Epithelial cell of esophagus (primary cell): Measurements from ENCODE around the gene CEMP1.
"Not testable (repeated sequence)": the region's sequence is repeated elsewhere in the genome, so short reads cannot be mapped to it uniquely, and the experiment has no call there.

ENCODE experiments used
- DNase-seq: peaks from one replicate; pipeline ENCODE4 v3.0.0; 2010; ENCODE audit warnings: low read depth
- H3K4me3 ChIP-seq: 2 replicates; pipeline ENCODE4 v1.5.1; 2011; ENCODE audit warnings: mild to moderate bottlenecking, low read length, control low read depth
- TF ChIP-seq, protein P1 (sequence below): IDR thresholded peaks from 2 replicates; pipeline ENCODE4 v1.5.1; 2011; ENCODE audit warnings: low read depth, mild to moderate bottlenecking, low read length, control low read depth, inconsistent platforms; ENCODE audit not compliant: insufficient read depth; ENCODE audit errors: missing control alignments

CEMP1 gene

DNA sequence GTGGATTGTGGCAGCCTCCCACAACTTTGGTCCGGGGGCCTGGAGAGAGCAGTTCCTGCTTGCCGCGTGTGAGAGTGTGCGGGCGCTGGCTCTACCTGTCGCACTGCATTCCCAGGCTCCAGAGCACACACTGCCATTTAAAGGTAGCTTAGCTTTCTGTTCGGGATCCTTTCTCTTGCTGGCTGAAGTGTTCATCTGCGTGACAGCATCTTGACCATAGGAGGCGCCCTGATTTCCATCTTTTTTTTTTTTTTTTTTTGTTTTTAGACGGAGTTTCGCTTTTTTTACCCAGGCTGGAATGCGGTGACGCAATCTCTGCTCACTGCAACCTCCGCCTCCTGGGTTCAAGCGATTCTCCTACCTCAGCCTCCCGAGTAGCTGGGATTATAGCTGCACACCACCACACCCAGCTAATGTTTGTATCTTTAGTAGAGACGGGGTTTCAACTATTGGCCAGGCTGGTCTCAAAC lies 20.2 kb upstream of the CEMP1 start:
- TF ChIP-seq, protein P1, sequence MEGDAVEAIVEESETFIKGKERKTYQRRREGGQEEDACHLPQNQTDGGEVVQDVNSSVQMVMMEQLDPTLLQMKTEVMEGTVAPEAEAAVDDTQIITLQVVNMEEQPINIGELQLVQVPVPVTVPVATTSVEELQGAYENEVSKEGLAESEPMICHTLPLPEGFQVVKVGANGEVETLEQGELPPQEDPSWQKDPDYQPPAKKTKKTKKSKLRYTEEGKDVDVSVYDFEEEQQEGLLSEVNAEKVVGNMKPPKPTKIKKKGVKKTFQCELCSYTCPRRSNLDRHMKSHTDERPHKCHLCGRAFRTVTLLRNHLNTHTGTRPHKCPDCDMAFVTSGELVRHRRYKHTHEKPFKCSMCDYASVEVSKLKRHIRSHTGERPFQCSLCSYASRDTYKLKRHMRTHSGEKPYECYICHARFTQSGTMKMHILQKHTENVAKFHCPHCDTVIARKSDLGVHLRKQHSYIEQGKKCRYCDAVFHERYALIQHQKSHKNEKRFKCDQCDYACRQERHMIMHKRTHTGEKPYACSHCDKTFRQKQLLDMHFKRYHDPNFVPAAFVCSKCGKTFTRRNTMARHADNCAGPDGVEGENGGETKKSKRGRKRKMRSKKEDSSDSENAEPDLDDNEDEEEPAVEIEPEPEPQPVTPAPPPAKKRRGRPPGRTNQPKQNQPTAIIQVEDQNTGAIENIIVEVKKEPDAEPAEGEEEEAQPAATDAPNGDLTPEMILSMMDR = peak; percentile 20
- DNase-seq = peak; percentile 57
- H3K4me3 ChIP-seq = not testable (repeated sequence)

DNA sequence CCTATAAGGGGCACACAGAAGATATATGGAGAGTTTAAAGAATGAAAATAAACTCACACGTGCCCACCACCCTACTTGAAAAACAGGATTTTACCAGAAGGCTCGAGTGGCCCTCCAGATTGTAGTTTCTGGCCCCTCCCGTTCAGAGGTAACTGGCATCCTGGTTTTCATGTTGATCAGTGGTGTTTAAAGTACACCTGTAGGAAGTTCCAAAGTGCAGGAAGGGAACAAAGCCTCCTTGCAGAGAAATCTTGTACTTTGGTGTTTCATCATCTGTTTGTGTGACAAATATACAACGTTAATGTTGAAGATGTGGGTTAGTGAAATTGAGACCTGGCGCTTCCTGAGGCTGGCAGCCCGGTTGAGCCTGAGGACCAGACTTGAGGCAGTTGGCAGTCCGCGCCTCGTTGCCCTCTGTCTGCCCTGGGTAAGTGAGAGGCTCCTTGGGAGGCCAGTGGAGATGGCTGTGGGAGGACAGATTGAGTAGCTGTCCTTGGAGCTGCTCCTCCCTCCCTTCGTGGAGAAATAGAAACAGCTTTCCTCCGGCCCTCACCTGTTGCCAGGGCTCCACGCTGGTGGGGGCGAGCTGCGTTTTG lies 19.2 kb upstream of the CEMP1 start:
- not testable (repeated sequence) for H3K4me3 ChIP-seq, DNase-seq

DNA sequence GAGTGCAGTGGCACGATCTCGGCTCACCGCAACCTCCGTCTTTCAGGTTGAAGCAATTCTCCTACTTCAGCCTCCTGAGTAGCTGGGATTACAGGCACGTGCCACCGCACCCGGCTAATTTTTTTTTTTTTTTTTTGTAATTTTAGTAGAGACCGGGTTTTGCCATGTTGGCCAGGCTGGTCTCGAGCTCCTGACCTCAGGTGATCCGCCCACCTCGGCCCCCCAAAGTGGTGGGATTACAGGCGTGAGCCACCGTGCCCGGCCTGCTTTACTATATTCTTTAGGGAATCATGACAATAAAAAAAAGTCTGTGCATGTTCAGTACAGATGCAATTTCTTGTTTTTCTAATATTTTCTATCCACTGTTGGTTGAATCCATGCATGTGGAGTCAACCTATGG lies 12.6 kb upstream of the CEMP1 start:
- not testable (repeated sequence) for H3K4me3 ChIP-seq, DNase-seq

DNA sequence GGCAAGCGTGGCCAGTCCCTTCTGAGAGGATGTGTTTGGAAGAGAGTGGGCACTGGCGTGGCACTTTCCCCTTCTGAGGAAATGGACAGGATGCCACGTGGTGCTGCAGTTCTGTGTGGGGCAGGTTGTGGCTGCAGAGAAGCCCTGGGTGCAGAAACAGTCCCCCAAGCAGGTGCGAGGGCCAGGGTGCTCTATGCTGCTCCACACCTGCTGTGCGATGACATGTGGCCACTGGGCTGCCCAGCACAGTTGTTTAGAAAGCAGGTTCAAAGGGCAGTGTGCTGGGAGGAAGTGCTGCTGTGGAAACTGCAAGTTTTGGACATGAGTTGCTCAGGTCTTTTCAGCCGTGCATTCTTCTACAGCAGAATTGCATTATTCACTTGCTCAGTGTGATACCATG lies 10.2 kb upstream of the CEMP1 start:
- not testable (repeated sequence) for H3K4me3 ChIP-seq, DNase-seq

DNA sequence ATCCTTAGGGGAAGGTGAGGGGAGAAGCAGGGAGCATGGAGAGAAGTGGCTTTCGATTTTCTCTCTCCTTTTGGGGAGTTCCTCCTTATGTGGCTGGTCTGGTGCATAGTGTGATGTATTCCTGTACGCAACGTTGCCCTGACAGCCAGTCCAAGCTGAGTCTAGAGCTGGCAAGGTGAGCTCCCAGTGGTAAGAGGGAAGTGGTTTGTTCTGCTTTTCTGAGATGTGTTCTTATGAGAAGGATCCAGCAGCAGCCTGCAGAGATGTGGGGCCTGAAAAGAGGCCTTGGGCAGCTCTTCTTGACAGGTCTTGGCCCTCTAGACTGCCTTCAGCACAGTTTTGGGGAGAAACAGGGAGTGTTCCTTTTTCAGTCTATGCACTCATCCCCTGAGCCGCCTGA lies 9.7 kb upstream of the CEMP1 start:
- DNase-seq, H3K4me3 ChIP-seq: not testable (repeated sequence)

DNA sequence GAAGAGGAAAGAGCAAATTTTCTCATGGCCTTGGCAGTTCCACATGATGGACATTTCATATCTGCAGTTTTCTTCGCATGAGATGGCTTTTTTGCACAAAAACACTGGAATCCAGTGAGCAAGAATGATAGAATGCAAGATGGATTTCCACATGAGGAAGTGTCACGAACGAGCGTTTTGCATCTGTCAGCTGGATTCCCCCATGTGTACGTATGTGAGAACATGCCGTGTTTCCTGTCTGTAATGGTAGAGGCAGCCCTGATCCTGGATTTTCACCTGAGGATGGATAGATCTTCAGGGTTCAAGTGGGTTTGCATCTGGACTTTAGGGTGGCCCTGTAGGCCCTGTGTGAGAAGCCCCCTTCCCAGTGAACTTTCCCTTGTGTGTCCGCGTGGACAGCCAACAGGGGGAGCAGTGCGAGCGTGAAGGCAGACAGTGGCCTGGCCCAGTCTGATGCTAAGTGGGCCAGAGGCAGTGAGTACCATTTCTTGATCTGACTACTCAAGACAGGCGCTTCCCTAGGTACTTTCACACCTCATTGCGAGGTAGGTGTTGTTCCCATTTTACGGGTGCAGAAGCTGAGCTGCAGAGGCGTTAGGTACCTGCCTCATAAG lies 8.7 kb upstream of the CEMP1 start:
- H3K4me3 ChIP-seq = not testable (repeated sequence)
- TF ChIP-seq, protein P1 = peak; percentile 38
- DNase-seq = peak; percentile 32

DNA sequence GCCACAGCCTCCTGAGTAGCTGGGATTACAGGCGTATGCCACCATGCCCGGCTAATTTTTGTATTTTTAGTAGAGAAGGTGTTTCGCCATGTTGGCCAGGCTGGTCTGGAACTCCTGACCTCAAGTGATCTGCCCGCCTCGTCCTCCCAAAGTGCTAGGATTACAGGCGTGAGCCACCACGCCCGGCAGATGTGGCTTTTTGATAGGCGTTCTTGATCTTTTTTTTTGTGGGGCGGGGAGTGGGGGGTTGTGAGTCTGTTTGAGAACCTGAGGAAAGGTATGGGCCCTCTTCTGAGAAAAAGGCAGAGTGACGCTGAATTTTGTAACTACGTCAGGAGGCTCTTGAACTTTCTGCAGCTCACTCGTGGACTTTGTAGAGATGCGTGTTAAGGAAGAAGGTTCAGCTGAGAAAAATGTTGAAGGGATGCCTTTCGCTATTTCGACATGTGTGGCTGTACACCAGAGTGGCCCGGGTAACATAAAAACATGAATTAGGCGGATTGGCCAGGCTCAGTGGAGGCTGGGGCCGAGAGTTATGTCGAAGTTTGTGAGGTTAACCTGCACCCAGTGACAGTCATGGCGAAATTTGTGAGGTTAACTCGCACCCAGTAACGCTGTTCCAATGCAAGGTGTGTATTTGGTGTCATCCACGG lies 8.1 kb upstream of the CEMP1 start:
- H3K4me3 ChIP-seq = not testable (repeated sequence)

DNA sequence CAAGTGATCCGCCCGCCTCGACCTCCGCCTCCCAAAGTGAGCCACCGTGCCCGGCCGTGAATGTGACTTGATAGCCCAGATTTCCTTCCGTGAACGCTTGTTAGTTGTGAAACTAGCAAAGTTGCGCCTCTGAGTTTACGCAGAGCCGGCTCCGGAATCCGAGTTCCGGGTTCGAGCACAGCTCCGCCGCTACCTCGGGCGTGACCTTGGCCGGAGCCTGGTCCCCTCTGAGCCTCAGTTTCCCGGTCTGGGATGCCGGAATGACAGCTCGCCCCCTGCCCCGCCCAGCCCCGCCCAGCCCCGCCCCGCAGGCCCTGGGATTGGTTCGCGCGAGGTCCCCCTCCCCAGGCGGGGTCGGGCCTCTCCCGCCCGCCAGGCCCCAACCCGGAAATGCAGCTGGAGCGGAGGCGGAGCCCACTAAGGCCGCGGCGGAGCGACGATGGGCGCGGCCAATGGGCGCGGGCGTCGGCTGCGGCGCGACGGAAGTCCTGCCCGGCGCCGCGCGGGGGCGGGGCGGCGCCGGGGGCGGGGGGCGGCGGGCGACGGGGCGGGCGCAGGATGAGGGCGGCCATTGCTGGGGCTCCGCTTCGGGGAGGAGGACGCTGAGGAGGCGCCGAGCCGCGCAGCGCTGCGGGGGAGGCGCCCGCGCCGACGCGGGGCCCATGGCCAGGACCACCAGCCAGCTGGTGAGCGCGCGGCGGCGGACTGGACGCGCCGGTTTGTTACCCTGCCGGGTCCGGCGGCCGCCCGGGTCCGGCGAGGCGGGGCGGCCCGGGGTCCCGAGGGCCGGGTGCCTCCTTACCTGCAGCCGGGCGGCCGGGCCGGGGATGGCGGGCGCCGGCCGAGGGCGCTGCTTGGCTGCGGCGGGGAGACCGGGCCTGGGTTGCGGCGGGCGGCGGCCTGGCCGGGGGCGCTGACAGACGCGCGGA lies 6.5 kb upstream of the CEMP1 start, which contains the start of gene PDPK1:
Gene PDPK1, plus strand, starts transcription at position 571 of the 929 bp plus-strand sequence. Its CDS starts 92 bp downstream, at position 663.
- TF ChIP-seq, protein P1 = no peak
- peak within 1 kb of the TSS; percentile 65 for H3K4me3 ChIP-seq
- DNase-seq = peak; percentile 97

More for the DNA sequence above, 8.1 kb upstream of the CEMP1 start:
- not testable (repeated sequence) for DNase-seq

DNA sequence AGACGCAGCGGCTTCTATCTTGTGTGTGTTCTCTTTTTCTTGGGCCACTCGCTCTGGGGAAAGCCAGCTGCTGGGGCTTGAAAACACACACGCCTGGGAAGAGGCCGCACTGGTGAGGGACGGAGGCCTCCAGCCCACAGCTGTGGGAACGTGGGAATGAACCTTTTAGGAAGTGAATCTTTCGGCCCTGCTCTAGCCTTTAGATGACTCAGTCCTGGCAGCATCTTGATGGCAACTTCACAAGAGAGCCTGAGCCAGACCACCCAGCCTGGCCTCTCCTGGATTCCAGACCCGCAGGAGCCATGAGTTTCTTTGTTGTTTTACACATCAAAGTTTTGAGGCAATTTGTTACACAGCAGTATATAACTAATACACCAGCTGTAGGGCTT lies 4.4 kb upstream of the CEMP1 start:
- TF ChIP-seq, protein P1 = no peak
- no peak overlapping the region for H3K4me3 ChIP-seq
- no peak for DNase-seq

DNA sequence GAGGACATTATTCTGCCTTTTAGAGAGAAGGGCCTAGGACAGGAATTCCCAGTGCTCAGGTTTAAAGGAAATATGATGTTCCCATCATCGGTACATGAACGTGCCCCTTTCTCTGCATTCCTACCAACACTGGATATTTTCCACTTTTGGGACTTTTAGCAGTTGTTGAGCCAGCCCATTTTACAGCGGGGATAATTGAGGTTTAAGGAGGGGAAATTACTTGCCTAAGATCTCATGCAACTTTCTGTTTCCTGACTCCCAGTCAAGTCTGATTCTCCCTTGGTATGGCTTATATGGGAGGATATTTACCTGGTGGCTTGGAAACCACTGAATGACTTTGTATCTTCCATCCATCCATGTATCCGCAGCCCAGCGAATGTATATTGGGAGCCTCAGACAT lies 3.1 kb upstream of the CEMP1 start:
- not testable (repeated sequence) for H3K4me3 ChIP-seq, DNase-seq
